Measurements from ENCODE around the gene METTL25. TPM values are rescaled to one million over a fixed set of nuclear protein-coding genes. Genes with fewer than 3 reads are reported as not detected.

METTL25 gene
- total RNA-seq, 2 experiments from 2014 or later, result 5.0 to 7.1 TPM

- Mint-ChIP-seq H3K27me3 (no peaks in the 10 kb centered on the region), H3K4me3 (no peak overlapping the region), H3K27ac (no peak overlapping the region), H3K36me3 (no peaks in the 10 kb centered on the region), H3K9me3 (ENCODE audit: low read depth) (no peaks in the 10 kb centered on the region), H3K4me1 (no peaks in the 10 kb centered on the region)
- DNase-seq (no peak), ATAC-seq (no peak)
- CTCF ChIA-PET, result no interaction called here
These were observed 99.8 kb downstream of the METTL25 start for GRCh38 chr12:82458101-82458500.

GRCh38 chr12:82461393-82461792 lies 103.1 kb downstream of the METTL25 start:
- ATAC-seq (no peak), DNase-seq (no peak)
- Mint-ChIP-seq H3K9me3 (ENCODE audit: low read depth) (no peaks in the 10 kb centered on the region), H3K4me1 (no peaks in the 10 kb centered on the region), H3K27me3 (no peaks in the 10 kb centered on the region), H3K36me3 (no peaks in the 10 kb centered on the region), H3K27ac (no peak overlapping the region), H3K4me3 (no peak overlapping the region)
- CTCF ChIA-PET, result no interaction called here

GRCh38 chr12:82461836-82462235 lies 103.5 kb downstream of the METTL25 start:
- no peak overlapping the region for H3K4me3 Mint-ChIP-seq
- H3K27me3 Mint-ChIP-seq, result no peaks in the 10 kb centered on the region
- H3K27ac Mint-ChIP-seq, result no peak overlapping the region
- CTCF ChIA-PET, result no interaction called here
- no peaks in the 10 kb centered on the region for H3K4me1 Mint-ChIP-seq
- no peak for DNase-seq
- no peaks in the 10 kb centered on the region for H3K9me3 Mint-ChIP-seq (ENCODE audit: low read depth)
- ATAC-seq, result no peak
- no peaks in the 10 kb centered on the region for H3K36me3 Mint-ChIP-seq

- Mint-ChIP-seq H3K4me3 (no peak overlapping the region), H3K9me3 (ENCODE audit: low read depth) (peaks cover 3% of the 10 kb centered on the region), H3K4me1 (no peaks in the 10 kb centered on the region), H3K27ac (no peak overlapping the region), H3K27me3 (no peaks in the 10 kb centered on the region), H3K36me3 (peaks cover 3% of the 10 kb centered on the region)
- DNase-seq (no peak), ATAC-seq (no peak)
- CTCF ChIA-PET, result no interaction called here
These were observed 110.2 kb downstream of the METTL25 start for GRCh38 chr12:82468563-82468962.

- ATAC-seq, result no peak
- H3K4me1 Mint-ChIP-seq, result no peaks in the 10 kb centered on the region
- peaks cover 3% of the 10 kb centered on the region for H3K9me3 Mint-ChIP-seq (ENCODE audit: low read depth)
- no peak overlapping the region for H3K27ac Mint-ChIP-seq
- no peak overlapping the region for H3K4me3 Mint-ChIP-seq
- no peak for DNase-seq
- CTCF ChIA-PET, result no interaction called here
- H3K36me3 Mint-ChIP-seq, result peaks cover 9% of the 10 kb centered on the region
- H3K27me3 Mint-ChIP-seq, result no peaks in the 10 kb centered on the region
These were observed 112.7 kb downstream of the METTL25 start for GRCh38 chr12:82470906-82471512.

GRCh38 chr12:82473111-82473754 lies 114.9 kb downstream of the METTL25 start:
- Mint-ChIP-seq H3K27me3 (no peaks in the 10 kb centered on the region), H3K9me3 (ENCODE audit: low read depth) (peaks cover 3% of the 10 kb centered on the region), H3K4me3 (no peak overlapping the region), H3K27ac (no peak overlapping the region), H3K36me3 (peaks cover 9% of the 10 kb centered on the region), H3K4me1 (no peaks in the 10 kb centered on the region)
- ATAC-seq, result no peak
- CTCF ChIA-PET, result no interaction called here
- no peak for DNase-seq

- H3K36me3 Mint-ChIP-seq, result peaks cover 9% of the 10 kb centered on the region
- no peak for DNase-seq
- ATAC-seq, result no peak
- no peaks in the 10 kb centered on the region for H3K27me3 Mint-ChIP-seq
- CTCF ChIA-PET, result no interaction called here
- no peak overlapping the region for H3K4me3 Mint-ChIP-seq
- H3K4me1 Mint-ChIP-seq, result no peaks in the 10 kb centered on the region
- H3K27ac Mint-ChIP-seq, result no peak overlapping the region
- peaks cover 3% of the 10 kb centered on the region for H3K9me3 Mint-ChIP-seq (ENCODE audit: low read depth)
These were observed 116.0 kb downstream of the METTL25 start for GRCh38 chr12:82474181-82474797.

- H3K4me1 Mint-ChIP-seq, result no peaks in the 10 kb centered on the region
- no peak overlapping the region for H3K27ac Mint-ChIP-seq
- peaks cover 7% of the 10 kb centered on the region for H3K36me3 Mint-ChIP-seq
These were observed 116.5 kb downstream of the METTL25 start for GRCh38 chr12:82474798-82475184.

GRCh38 chr12:82475211-82475610 lies 116.9 kb downstream of the METTL25 start:
- CTCF ChIA-PET, result no interaction called here
- Mint-ChIP-seq H3K27me3 (no peaks in the 10 kb centered on the region), H3K36me3 (peaks cover 7% of the 10 kb centered on the region), H3K4me1 (no peaks in the 10 kb centered on the region), H3K4me3 (no peak overlapping the region), H3K27ac (no peak overlapping the region), H3K9me3 (ENCODE audit: low read depth) (peaks cover 3% of the 10 kb centered on the region)
- ATAC-seq (no peak), DNase-seq (no peak)

More at GRCh38 chr12:82474798-82475184, 116.5 kb downstream of the METTL25 start:
- H3K4me3 Mint-ChIP-seq, result no peak overlapping the region
- peaks cover 3% of the 10 kb centered on the region for H3K9me3 Mint-ChIP-seq (ENCODE audit: low read depth)
- no peak for DNase-seq
- H3K27me3 Mint-ChIP-seq, result no peaks in the 10 kb centered on the region
- ATAC-seq, result no peak
- CTCF ChIA-PET, result no interaction called here

- ATAC-seq, result no peak
- CTCF ChIA-PET, result interaction anchor here (1.2 kb wide), 1 partner anchor 12 kb away, joined by 3 read pairs; no protein-coding TSS in a partner anchor
- Mint-ChIP-seq H3K36me3 (peaks cover 8% of the 10 kb centered on the region), H3K27ac (no peak overlapping the region), H3K4me3 (no peak overlapping the region), H3K9me3 (ENCODE audit: low read depth) (peaks cover 3% of the 10 kb centered on the region), H3K4me1 (no peaks in the 10 kb centered on the region), H3K27me3 (no peaks in the 10 kb centered on the region)
- DNase-seq, result no peak
These were observed 118.2 kb downstream of the METTL25 start for GRCh38 chr12:82476511-82476910.

- no peaks in the 10 kb centered on the region for H3K27me3 Mint-ChIP-seq
- peaks cover 3% of the 10 kb centered on the region for H3K9me3 Mint-ChIP-seq (ENCODE audit: low read depth)
- CTCF ChIA-PET, result no interaction called here
- ATAC-seq (no peak), DNase-seq (no peak)
- no peak overlapping the region for H3K27ac Mint-ChIP-seq
- no peaks in the 10 kb centered on the region for H3K4me1 Mint-ChIP-seq
- H3K4me3 Mint-ChIP-seq, result no peak overlapping the region
- peaks cover 1% of the 10 kb centered on the region for H3K36me3 Mint-ChIP-seq
These were observed 121.2 kb downstream of the METTL25 start for GRCh38 chr12:82479511-82479910.

- ATAC-seq, result no peak
- DNase-seq, result no peak
- H3K4me3 Mint-ChIP-seq, result no peak overlapping the region
- no peaks in the 10 kb centered on the region for H3K27me3 Mint-ChIP-seq
- no peaks in the 10 kb centered on the region for H3K4me1 Mint-ChIP-seq
- H3K36me3 Mint-ChIP-seq, result peaks cover 1% of the 10 kb centered on the region
- H3K9me3 Mint-ChIP-seq (ENCODE audit: low read depth), result peaks cover 3% of the 10 kb centered on the region
- CTCF ChIA-PET, result no interaction called here
- H3K27ac Mint-ChIP-seq, result no peak overlapping the region
These were observed 122.3 kb downstream of the METTL25 start for GRCh38 chr12:82480606-82481005.

- H3K9me3 Mint-ChIP-seq (ENCODE audit: low read depth), result peaks cover 3% of the 10 kb centered on the region
- peaks cover 1% of the 10 kb centered on the region for H3K36me3 Mint-ChIP-seq
- H3K4me3 Mint-ChIP-seq, result no peak overlapping the region
- H3K27ac Mint-ChIP-seq, result no peak overlapping the region
- CTCF ChIA-PET, result no interaction called here
- ATAC-seq (no peak), DNase-seq (no peak)
- no peaks in the 10 kb centered on the region for H3K4me1 Mint-ChIP-seq
- H3K27me3 Mint-ChIP-seq, result no peaks in the 10 kb centered on the region
These were observed 123.6 kb downstream of the METTL25 start for GRCh38 chr12:82481954-82482353.

- no peak for DNase-seq
- H3K9me3 Mint-ChIP-seq (ENCODE audit: low read depth), result peaks cover 7% of the 10 kb centered on the region
- no peak for ATAC-seq
These were observed 128.4 kb downstream of the METTL25 start for GRCh38 chr12:82486524-82487235.

More at GRCh38 chr12:82486524-82487235, 128.4 kb downstream of the METTL25 start:
- Mint-ChIP-seq H3K27ac (no peak overlapping the region), H3K36me3 (no peaks in the 10 kb centered on the region), H3K27me3 (no peaks in the 10 kb centered on the region), H3K4me3 (no peak overlapping the region), H3K4me1 (no peaks in the 10 kb centered on the region)
- CTCF ChIA-PET, result no interaction called here

Data from activated CD8-positive, alpha-beta memory T cell treated with anti-CD3 and anti-CD28 coated beads, Interleukin-2, amount 10 ng/mL, durations not matched to agents 7 days and 5 days (primary cell).